HPDE6-E6E7 (cell line): Measurements from ENCODE around the gene SYN1.
"Not testable (repeated sequence)": the region's sequence is repeated elsewhere in the genome, so short reads cannot be mapped to it uniquely, and the experiment has no call there.

Experiments used
- DNase-seq: peaks from one replicate; pipeline ENCODE4 v3.0.0; 2011; ENCODE audit warnings: missing footprints; ENCODE audit errors: extremely low spot score

Gene SYN1

DNA sequence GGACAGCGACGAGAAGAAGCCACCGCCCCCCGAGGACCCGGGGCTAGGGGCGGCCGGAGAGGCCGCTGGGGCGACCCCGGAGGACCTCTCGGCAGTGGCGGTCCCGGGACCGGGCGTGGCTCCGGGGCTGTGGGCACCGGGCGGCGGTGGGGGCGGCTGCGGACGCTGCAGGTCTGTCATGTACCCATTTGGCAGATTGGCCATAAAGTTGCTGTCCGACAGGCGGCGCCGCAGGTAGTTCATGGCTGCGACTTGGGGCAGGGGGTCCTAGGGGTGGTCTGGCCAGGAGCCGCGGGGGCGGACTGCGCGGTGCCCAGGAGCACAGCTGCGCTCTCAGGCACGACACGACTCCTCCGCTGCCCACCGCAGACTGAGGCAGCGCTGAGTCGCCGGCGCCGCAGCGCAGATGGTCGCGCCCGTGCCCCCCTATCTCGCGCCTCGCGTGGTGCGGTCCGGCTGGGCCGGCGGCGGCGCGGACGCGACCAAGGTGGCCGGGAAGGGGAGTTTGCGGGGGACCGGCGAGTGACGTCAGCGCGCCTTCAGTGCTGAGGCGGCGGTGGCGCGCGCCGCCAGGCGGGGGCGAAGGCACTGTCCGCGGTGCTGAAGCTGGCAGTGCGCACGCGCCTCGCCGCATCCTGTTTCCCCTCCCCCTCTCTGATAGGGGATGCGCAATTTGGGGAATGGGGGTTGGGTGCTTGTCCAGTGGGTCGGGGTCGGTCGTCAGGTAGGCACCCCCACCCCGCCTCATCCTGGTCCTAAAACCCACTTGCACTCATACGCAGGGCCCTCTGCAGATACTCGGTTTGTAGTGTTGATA is at the start of gene SYN1:
SYN1 (minus strand) TSS at position 372 of the 817 bp plus-strand sequence; CDS start at position 243, 129 bp downstream.
- DNase-seq, result peak; percentile 45

DNA sequence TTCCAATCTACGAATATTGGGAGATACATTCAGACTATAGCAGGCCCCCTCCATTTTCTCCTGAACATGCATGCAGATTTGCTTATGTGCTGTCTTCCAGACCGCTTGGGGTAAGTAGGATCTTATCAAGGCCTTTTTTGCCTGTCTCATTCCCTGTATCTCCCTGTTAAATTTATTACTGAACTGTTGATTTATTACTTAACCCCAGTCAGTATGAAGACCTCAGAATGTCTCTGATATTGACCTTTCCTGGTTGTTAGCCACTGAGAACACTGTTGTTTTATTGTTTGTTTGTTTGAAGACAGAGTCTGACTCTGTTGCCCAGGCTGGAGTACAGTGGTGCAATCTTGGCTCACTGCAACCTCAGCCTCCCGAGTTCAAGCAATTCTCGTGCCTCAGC is 46.1 kb upstream of the SYN1 start:
- DNase-seq, result not testable (repeated sequence)

DNA sequence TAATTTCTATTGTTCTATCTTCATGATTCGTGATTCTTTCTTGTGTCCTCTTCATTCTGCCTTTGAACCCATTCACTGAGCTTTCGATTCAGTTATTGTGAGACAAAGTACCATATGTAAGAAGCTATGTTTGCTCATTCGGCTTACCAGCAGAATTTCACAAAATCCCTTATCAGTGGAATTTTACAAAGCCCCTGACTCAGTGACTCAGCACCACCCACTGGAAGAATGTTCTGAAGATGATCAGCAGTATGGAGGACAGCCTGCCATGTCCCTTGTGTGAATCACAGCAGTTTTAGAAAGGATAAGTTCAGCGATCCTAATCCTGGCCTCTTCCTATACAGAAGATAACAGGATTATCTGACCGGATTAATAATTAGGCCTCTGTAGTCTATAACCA is 45.1 kb upstream of the SYN1 start:
- no peak for DNase-seq

DNA sequence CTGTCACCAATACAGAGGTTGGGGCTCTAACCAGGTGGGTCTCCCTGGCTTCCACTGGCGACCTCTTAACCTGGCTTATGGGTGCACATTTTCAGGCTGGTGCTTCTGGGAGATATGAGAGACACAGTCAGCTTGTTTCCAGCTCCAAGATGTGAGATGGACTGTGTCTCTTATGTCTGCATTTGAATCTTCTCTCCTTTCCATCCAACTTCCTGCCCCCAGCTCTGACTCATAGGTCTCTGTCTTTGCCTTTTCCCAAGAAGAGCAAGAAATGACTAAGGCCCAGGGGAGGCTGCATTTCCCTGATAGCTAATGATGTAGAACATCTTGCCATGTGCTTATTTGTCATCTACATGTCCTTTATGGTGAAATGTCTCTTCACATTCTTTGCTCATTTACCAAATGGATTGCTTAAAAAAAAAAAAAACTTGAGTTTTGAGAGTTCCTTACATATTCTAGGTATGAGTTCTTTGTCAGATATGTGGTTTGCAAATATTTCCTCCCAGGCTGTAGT is 42.5 kb upstream of the SYN1 start:
- no peak for DNase-seq

DNA sequence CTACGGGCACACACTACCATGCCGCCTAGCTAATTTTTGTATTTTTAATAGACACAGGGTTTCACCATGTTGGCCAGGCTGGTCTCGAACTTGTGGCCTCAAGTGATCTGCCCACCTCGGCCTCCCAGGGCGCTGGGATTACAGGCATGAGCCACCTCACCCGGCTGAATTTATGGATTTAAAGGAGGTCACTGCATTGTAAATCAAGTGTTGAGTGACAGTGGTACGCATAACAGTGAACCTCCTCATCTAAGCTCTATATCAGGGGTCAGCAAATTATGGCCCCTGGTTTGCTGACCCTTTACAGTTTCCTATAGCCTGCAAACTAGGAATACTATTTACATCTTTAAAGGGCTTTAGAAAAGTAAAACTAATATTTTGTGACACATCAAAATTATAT is 41.9 kb upstream of the SYN1 start:
- DNase-seq, result no peak

DNA sequence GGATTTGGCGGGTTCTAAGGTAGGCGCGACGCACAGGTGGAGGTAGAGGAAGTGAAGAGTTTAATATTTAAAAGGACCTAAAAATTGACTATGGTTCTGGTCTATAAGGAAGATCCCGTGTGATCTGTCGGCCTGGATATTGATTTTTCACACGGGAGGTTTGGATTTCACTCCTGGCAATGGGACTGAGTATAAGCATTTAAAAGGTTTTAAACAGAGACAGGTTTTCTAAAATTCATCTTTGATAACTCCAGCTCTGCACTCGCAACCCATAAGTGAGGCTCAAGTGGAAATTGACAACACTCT is 39.7 kb upstream of the SYN1 start:
- no peak for DNase-seq

DNA sequence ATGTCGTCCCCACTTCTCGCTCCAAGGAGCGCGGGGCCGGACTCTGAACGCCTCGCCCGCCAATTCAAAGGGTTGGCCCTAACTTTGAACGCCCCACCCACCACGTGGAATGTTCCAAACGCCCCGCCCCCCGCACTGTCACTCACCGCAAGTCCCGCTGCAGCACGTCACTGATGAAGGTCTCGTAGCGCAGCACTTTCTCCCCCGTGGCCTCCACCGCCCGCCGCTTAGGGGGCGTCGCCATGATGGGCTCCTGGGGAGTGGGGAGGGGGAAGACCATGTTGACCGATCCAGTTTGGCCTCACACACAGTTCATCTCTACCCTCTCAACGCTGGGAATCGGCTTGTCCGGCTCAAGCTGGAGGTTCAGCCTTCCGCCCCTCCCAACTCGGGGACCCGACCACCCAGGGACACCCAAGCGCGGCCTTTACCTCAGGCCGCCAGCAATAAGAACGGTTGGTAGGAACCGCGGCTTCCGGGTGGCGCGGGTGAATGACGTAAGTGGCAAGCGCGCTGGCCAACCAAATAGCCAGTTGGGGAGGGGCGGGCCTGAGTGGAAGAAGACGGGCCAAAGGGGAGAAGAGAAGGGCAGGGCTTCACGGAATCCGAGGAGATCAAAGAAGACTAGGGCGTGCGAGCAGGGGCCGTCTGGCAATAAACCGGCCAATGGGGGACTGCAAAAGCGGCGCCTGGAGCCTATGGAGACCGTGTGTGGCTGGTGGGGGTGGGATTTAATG is 39.2 kb upstream of the SYN1 start, which contains the start of gene UXT:
UXT (minus strand) TSS at position 497 of the 737 bp plus-strand sequence; CDS start at position 244, 253 bp downstream.
- peak; percentile 60 for DNase-seq

DNA sequence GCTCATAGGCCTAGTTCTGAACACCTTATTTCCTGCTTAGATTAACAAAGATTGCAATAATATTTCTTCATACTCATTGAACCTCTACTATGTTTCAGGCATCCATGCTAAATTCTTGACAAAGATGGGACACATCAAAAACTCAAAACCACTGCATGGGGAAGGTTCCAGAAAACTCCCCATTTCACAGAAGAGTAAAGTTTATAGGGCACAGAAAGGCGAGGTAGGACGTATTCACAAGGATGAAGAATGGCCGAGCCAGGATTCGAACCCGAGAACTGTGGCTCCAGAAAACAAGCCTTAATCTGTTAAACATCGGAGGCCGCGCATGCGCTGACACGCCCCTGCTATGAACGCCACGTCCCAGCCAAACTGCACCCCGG is 38.6 kb upstream of the SYN1 start:
- DNase-seq, result peak; percentile 73

DNA sequence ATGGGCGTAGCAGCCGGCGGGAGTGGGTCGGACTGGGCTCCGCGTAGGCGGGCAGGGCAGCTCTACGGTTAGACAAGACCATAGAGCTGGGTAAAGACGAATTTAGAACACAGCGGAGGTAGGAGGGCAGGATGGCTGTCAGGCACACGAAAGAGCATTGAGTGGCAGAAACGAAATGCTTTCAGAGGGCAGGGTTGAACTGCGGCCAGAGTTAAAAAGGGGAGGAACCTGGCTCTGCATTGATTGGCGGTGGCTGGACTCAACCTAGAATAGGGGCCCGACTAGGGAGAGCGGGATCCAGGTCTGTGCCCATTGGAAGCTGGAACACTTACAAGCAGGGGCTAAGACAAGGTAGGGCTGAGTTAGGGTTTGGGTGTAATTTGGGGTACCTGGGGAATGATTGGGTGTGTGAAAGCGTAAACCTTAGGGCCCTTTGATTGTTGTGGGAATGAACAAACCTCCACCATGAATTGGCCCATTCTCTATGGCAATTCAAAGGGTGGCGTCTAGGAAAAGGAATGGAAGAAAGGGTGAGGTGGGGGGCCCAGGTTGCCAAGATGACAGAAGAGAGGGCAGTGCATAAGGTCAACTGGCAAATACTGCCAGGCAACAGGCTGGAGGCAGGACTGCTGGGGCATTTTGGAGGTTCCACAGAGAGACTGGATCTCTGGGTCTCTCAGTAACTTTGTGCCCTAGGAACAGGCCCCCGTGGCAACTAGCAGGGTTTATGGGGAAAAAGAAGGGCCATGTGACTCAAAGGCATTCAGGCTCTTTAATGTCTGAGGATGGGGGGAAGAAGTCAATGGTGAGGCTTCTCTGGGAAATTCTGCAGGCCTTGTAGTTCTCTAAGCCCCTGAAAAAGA is 31.6 kb upstream of the SYN1 start:
- DNase-seq, result no peak

DNA sequence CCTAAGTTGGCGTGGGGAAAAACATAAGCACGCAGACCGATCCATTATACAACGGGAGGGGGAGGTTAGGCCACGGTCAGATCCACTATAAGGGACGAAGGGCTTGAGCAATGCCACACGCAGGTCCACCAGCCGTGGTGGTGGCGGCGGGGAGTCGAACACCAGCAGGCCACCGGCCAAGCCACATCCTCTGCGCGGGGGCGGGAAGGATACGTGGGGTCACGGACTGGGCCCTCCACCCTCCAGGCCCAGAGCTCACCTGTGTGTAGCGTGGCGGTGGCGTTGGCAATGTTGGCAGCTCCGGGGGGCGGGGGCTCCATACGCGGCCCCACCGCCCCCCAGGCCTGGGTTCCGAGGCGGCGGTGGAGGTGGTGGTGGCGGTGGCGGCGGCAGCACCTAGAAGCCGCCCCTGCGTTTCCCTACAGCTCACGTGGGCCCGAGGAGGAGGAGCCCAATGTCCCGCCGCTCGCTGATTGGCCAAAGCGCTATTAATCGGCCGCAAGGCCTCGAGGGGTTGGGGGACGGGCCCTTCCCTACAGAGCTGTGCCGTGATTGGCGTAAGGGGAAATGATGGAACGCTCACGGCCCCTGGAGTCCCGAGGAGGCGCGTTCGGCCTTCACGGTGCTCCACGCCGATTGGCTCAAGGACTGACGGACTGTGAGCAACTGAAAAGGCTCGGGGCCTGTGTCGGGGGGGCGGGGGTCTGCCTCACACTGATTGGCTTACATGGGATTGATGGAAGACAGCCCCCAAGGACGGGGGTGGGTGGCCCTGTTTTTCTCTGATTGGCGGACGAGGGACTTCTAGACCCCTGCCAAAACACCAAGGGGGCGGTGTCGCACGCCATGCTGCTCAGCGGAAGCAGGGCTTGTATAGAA is 30.7 kb upstream of the SYN1 start, which contains the start of gene ELK1:
ELK1 (minus strand) TSS at position 400 of the 879 bp plus-strand sequence. CDS start 9,122 bp downstream, outside the sequence.
- DNase-seq, result peak; percentile 83

DNA sequence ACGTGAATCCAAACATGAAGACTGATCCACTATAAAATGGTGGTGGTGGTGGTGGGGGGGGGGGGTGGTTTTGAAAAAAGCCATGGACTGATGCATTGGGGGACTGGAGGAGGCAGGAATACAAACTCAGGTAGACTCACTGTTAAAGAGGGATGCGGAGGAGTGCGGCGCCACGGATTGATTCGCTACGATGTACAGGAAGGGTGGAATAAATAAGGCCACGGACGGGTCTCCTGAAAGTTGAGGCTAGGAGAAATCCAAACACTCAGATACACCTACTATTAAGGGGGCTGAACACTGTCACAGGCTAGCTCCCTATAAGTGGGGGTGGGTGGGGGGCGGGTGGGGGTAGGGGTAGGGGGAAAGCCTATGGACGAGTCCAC is 30.1 kb upstream of the SYN1 start:
- DNase-seq, result no peak

DNA sequence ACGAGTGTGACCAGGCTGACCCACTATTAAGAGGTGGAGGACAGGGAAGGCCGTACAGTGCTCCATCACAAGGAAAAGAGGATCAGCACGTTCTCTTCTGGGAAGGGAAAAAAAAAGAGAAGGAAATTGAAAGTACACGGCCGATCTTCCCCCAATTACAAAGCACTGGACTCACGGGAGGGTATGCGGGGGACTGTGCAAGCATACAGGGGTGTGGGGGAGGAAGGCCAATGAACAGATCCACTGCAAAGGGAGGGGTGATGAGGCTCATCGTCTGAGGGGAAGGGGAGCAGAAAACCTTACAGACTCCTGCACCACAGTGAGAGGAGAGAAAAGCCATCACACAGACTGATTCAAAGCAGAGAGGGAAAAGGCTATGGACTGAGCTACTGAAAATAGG is 29.6 kb upstream of the SYN1 start:
- no peak for DNase-seq

DNA sequence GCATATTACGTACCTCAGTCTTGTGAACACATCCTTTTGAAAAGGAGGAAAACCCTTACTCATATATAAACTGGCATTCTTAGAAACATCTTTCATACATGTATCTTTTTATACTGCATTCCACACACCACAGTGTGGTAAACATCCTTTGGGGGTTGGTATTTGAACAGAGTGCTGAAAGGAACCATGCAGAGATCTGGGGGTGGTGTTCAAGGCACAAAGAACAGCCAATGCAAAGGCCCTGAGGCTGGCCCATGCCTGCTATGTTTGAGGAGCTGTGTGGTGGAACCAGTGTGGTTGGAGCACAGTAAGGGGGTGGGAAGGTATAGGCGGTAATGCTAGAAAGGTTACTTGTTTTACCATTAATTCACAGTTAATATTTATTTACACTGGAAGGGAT is 28.7 kb upstream of the SYN1 start:
- DNase-seq, result no peak

DNA sequence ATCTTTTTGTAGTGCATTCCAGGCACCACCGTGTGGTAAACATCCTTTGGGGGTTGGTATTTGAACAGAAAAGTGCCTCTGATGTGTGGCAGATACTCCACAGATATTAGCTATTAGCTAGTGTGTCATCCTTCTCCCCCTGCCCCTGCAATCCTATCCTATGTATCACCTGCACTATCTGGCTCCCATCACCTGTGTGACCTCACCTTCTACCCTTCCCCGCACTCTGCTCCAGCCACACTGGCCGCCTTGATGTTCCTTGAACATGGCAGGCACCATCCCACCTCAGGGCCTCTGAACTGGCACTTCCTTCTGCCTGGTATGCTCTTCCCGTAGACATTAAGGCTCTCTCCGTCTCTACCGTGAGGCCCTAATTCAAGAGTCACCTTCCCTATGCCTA is 27.0 kb upstream of the SYN1 start:
- DNase-seq, result no peak

DNA sequence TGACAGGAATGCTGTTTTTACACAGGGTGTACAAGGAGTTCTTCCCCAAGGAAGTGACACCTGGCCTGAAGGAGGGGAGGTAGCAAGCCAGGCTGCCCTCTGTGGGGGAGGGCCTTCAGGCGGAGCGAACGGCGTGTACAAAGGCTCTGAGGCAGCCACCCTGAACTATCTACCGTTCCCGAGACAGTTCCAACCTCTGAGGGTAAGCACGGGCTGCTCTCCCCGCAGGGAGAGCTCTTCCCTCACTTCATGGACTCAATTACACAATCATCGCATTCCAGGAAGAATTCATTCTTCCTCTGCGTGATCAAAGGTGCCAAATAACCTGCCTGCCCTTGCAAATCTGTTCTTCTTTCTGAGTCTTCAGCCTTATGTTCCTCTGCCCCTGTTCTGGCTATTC is 25.9 kb upstream of the SYN1 start:
- no peak for DNase-seq

DNA sequence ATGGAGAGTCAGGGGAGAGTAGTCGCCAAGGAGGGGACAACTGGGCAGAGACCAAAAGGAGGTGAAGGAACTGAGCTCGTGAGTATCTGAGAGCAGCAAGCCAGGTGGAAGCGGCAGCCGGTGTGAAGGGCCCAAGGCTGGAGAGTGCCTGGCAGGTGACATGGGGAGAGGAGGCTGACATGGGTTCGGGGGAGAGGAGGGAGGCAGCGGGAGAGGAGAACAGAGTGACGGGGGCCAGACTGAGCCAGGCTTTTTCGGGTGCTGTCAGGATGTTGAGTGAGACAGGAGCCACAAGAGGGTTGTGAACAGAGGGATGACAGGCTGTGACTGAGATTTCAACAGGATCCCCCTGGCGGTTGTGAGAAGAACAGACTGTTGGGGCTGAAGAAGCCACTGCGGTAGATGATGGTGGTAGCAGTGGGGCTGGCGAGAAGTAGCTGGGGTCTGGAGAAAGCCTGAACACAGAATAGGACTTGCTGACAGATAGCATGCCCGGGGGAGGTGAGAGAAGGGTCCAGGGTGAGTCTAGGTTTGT is 25.0 kb upstream of the SYN1 start:
- DNase-seq, result no peak

DNA sequence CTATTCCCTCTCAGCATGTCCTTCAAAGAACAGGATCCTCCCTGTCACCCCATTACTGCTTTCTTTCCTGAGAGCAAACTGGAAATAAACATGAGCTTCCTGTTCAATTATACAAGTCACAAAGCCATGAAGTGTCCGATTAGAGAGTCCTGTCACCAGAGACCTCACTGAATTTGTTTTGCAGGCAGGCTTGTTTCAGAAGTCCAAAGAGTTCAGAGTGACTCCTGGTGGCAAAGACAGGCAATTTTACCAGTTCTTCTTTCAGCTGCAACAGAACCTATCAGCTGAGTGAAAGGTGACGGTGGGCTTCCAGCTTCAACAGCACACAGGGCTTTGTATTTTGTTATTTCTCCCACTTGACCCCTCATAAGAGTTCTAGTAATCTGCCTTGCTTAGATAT is 24.3 kb upstream of the SYN1 start:
- DNase-seq, result no peak

DNA sequence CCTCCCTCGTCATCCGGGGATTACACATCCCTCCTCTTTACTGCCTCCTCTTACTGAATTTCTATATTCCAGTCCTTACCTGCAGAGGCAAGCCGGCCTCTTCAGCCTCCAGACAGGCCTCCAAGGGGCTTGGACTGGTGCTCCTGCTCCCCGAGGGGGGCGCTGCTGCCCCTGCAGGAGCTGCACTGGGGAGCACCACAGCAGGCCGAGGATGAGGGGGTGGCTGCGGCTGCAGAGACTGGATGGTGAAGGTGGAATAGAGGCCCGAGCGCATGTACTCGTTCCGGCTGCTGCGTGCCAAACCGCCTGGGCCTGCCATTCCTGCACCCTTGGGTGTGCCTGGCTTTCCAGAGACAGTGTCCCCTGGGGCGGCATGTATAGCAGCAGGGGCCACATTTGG is 19.2 kb upstream of the SYN1 start:
- DNase-seq, result no peak

DNA sequence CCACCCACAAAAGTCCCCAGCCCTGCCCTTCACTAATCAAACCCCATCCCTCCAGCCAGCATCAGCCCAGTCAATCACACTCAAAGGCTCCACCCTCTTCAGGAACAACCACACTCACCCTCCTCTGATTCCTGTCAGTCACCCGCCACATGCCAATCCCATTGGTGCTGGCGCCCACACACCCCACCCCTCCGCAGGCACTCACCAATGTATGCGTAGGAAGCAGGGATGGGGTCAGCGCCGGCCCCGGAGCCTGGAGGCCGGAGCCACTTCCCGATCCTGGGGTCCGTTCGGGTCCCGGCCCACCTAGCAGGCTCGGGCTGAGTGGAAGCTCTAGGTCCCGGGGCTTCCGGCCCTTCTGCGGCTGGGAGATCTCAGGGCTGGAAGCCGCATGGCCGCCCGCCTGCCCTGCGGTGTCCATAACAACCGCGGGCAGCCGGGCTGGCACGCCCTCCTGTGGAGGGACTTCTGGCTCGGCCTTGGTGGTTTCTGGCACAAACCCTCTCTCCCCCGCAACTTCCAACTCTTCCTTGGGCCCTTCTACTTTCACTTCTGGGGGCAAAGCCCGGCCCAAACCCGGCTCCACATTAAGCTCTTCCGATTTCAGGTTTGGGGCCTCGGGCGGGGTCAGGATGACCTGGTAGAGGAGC is 18.0 kb upstream of the SYN1 start:
- no peak for DNase-seq

DNA sequence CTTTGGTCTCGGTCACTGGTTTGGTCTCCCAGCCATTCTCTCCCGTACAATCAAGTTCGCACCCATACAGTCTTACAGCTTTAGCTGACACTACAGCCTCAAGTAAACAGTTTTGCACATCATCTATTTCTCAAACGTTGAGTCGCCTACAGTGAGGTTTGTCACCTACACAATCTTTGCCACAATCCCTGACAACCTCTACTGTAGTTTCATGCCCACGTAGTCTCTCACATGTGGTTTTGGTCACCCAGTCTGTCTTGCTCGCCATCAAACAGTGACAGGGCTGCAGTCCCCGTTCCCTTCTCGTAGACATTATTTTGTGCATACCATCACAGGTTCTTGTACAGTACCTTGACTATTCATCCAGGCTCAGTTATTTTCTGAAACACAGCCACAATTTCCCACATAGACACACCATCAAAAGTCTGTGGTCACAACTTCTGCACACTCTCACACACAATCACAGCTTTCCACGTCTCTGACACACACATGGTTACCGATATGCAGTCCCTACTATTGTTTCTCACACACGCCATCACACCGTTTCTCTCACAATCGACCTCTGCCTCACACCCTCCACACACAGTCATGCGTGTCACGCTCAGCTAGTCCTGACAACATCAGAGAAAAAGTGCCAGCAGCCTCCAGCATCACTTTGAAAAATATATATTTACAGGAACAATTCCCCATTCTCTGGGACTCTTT is 15.4 kb upstream of the SYN1 start:
- DNase-seq, result no peak
